ENCODE results near the gene TUBB2A.
A peak's percentile ranks its signal among the peaks of the same experiment; 100 is the strongest.

TUBB2A gene

GRCh38 chr6:3124667-3125066, 32.7 kb downstream of the TUBB2A start:
- Histone ChIP-seq H3K36me3 (peaks cover 10% of the 10 kb centered on the region), H3K9me3 (no peaks in the 10 kb centered on the region), H3K4me3 (ENCODE audit: low read depth, low read length) (no peak overlapping the region), H3K27me3 (no peaks in the 10 kb centered on the region), H3K4me1 (peaks cover 6% of the 10 kb centered on the region)
- no peak for TF ChIP-seq CTCF (IDR thresholded peaks at IDR 0.05; ENCODE audit: low read depth, low read length)
- DNase-seq = no peak

GRCh38 chr6:3122823-3123182, 34.5 kb downstream of the TUBB2A start:
- H3K9me3 ChIP-seq = no peaks in the 10 kb centered on the region
- H3K27me3 ChIP-seq = no peaks in the 10 kb centered on the region
- H3K36me3 ChIP-seq = no peaks in the 10 kb centered on the region
- no peak overlapping the region for H3K4me3 ChIP-seq (ENCODE audit: low read depth, low read length)
- DNase-seq = no peak
- peaks cover 3% of the 10 kb centered on the region for H3K4me1 ChIP-seq
- TF ChIP-seq CTCF (IDR thresholded peaks at IDR 0.05; ENCODE audit: low read depth, low read length) = no peak

- Histone ChIP-seq H3K4me3 (ENCODE audit: low read depth, low read length) (no peak overlapping the region), H3K9me3 (no peaks in the 10 kb centered on the region), H3K36me3 (no peaks in the 10 kb centered on the region), H3K4me1 (peaks cover 3% of the 10 kb centered on the region), H3K27me3 (no peaks in the 10 kb centered on the region)
- no peak for TF ChIP-seq CTCF (IDR thresholded peaks at IDR 0.05; ENCODE audit: low read depth, low read length)
- DNase-seq = no peak
Measured at GRCh38 chr6:3120765-3121089, 36.6 kb downstream of the TUBB2A start.

GRCh38 chr6:3119040-3119723, 38.2 kb downstream of the TUBB2A start:
- no peak for TF ChIP-seq CTCF (IDR thresholded peaks at IDR 0.05; ENCODE audit: low read depth, low read length)
- Histone ChIP-seq H3K9me3 (no peaks in the 10 kb centered on the region), H3K4me1 (peaks cover 3% of the 10 kb centered on the region), H3K4me3 (ENCODE audit: low read depth, low read length) (peak overlapping the region; percentile 69), H3K27me3 (no peaks in the 10 kb centered on the region), H3K36me3 (no peaks in the 10 kb centered on the region)
- DNase-seq = no peak

- TF ChIP-seq CTCF (IDR thresholded peaks at IDR 0.05; ENCODE audit: low read depth, low read length) = no peak
- peak; percentile 99 for DNase-seq
- no peaks in the 10 kb centered on the region for H3K36me3 ChIP-seq
- peaks cover 2% of the 10 kb centered on the region for H3K4me1 ChIP-seq
- H3K9me3 ChIP-seq = no peaks in the 10 kb centered on the region
- no peaks in the 10 kb centered on the region for H3K27me3 ChIP-seq
- peak within 1 kb of the TSS; percentile 69 for H3K4me3 ChIP-seq (ENCODE audit: low read depth, low read length)
Measured at GRCh38 chr6:3118353-3119039, 38.8 kb downstream of the TUBB2A start, which contains the start of gene BPHL. BPHL (plus strand) TSS chr6:3118711; CDS start chr6:3118741, 30 bp downstream.

GRCh38 chr6:3117912-3118352, 39.4 kb downstream of the TUBB2A start:
- DNase-seq = no peak
- no peaks in the 10 kb centered on the region for H3K36me3 ChIP-seq

More at GRCh38 chr6:3117912-3118352, 39.4 kb downstream of the TUBB2A start:
- Histone ChIP-seq H3K4me1 (no peaks in the 10 kb centered on the region), H3K4me3 (ENCODE audit: low read depth, low read length) (peak overlapping the region; percentile 69), H3K9me3 (no peaks in the 10 kb centered on the region), H3K27me3 (no peaks in the 10 kb centered on the region)
- TF ChIP-seq CTCF (IDR thresholded peaks at IDR 0.05; ENCODE audit: low read depth, low read length) = no peak
